Omental fat pad (tissue), 4 donors: ENCODE results near the gene TXNL1. TPM values are rescaled to one million over a fixed set of nuclear protein-coding genes. Genes with fewer than 3 reads are reported as not detected.

ENCODE experiments used
- ATAC-seq: fragments of 150-250 bp; one replicate; pipeline ENCODE4 v1.9.1; 2016; ENCODE audit warnings: mild to moderate bottlenecking, moderate library complexity; ENCODE audit not compliant: low FRiP score
- DNase-seq: peaks from one replicate; pipeline ENCODE4 v3.0.0-alpha.2; 2019; ENCODE audit warnings: low spot score
- total RNA-seq, 4 donors: library from RNA; depleted of rRNA; stranded (reverse); fragments of >200 nt; gene quantifications; one replicate each; pipeline ENCODE4 v1.1.0, GENCODE V29; 2016
- TF ChIP-seq, protein P1 (sequence below), 3 donors: fragments of 450-650 bp; IDR thresholded peaks; one replicate each; pipeline ENCODE4 v1.5.1; 2016 to 2017; ENCODE audit warnings: antibody characterized with exemption in 3 of 3, mild to moderate bottlenecking in 3 of 3, moderate library complexity in 2 of 3

The TXNL1 gene
- total RNA-seq, 4 donors from 2014 or later, result 31.4 to 47.4 (median 41.1) TPM

DNA sequence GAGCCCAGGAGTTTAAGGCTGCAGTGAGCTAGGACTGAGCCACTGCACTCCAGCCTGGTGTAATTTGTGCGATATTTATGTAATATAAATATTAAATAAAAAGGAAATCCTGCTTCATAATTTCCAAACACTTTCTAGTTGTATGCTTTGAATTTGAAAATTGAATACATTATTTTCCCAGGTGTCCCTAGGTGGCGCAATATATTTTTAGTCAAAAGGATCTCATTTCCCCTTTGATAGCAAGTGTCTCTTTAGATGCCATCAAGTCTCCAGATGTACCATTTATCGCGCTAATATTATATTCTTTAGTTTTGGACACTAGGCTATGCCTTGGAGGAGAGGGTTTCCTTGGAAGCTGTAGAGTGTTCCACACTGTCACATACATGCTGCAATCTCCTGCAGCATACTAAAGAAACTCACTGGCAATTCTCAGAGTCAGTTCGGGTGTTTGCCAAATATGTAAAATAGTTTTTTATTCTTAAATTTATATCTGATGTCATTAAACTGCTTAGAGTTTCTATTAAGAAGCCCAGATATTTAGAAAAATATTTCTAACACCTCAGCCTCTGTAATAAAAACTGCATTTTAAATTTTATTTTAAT, 7.1 kb upstream of the TXNL1 start:
- TF ChIP-seq, protein P1, sequence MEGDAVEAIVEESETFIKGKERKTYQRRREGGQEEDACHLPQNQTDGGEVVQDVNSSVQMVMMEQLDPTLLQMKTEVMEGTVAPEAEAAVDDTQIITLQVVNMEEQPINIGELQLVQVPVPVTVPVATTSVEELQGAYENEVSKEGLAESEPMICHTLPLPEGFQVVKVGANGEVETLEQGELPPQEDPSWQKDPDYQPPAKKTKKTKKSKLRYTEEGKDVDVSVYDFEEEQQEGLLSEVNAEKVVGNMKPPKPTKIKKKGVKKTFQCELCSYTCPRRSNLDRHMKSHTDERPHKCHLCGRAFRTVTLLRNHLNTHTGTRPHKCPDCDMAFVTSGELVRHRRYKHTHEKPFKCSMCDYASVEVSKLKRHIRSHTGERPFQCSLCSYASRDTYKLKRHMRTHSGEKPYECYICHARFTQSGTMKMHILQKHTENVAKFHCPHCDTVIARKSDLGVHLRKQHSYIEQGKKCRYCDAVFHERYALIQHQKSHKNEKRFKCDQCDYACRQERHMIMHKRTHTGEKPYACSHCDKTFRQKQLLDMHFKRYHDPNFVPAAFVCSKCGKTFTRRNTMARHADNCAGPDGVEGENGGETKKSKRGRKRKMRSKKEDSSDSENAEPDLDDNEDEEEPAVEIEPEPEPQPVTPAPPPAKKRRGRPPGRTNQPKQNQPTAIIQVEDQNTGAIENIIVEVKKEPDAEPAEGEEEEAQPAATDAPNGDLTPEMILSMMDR (IDR thresholded peaks at IDR 0.05), result no peak
- ATAC-seq (no peak), DNase-seq (no peak)

DNA sequence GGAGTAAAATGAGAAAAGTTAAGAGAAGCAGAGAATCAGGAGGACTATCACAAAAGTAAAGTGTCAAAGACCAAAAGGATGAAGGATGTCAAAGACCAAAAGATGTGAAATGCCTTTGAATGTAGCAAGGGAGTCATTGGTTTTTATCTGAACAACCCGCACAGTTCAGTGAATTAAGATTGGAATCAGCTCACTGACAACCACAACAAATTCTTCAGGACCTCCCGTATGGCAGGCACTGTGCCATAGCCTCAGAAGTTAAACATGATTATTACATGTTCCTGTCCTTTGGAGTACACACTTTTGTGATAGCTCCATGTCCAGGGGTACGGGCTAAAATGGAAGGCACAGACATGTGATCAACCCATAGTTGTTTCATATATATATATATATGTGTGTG, 5.0 kb upstream of the TXNL1 start:
- TF ChIP-seq, protein P1 (IDR thresholded peaks at IDR 0.05), result no peak
- no peak for ATAC-seq
- no peak for DNase-seq

DNA sequence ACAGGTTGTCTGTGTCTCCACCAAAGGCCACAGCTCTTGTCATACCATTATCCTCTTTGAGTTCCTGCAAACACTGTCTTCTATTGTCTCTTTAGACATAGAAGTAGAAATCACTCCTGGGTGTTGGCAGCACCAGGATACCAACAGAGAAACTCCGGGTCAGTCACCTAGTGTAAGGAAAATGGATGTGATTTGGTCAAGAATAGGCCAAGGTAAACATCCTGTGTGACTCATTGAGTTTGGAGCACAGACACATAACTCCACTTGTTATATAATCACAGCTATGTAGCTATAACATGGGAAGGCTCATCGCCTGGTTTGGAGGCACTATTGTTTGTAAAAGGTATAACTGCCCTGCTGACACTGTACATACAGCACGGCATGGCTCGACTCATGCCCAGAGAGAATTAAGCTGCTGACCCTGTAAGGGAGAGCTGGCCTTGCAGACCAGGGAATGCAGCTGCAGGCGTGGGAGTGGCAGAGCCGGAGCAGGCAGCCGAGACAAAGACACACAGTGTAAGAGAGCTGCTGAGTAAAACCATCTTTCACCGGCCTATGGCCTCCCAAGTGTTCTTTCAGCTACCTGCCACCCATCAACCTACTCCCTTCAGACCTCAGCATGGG, 3.4 kb upstream of the TXNL1 start:
- DNase-seq (no peak), ATAC-seq (no peak)
- TF ChIP-seq, protein P1 (IDR thresholded peaks at IDR 0.05), result no peak

DNA sequence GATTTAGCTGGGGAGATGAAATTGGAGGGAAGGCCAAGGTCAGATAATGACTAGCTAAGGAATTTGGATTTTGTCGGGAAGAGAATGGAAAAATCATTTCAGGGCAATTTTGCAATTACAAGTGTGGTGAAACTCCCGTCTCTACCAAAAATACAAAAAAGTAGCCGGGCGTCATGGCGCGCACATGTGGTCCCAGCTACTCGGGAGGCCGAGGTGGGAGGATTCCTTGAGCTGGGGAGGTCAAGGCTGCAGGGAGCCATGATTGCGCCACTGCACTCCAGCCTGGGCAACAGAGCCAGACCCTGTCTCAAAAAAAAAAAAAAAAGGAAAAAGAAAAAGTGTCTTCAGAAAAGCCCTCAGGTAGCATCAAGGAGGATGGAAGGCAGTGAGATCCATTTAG, 1.2 kb upstream of the TXNL1 start:
- ATAC-seq, result no peak
- no peak for DNase-seq
- TF ChIP-seq, protein P1 (IDR thresholded peaks at IDR 0.05), result no peak

DNA sequence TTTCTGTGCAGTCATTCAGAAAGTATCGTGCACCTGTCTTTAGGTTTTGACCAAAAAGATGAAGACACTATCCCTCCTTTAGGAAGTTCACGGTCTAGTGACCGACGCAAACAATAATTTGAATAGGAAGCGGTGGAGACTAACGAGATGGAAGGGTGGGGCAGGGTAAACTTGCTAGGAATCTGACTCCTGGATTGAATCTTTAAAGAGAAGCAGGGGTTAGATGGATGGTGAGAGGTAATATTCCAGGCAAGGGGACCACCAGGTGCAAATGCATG, 651 bp upstream of the TXNL1 start:
- TF ChIP-seq, protein P1 (IDR thresholded peaks at IDR 0.05), result no peak
- no peak for DNase-seq
- ATAC-seq, result no peak

DNA sequence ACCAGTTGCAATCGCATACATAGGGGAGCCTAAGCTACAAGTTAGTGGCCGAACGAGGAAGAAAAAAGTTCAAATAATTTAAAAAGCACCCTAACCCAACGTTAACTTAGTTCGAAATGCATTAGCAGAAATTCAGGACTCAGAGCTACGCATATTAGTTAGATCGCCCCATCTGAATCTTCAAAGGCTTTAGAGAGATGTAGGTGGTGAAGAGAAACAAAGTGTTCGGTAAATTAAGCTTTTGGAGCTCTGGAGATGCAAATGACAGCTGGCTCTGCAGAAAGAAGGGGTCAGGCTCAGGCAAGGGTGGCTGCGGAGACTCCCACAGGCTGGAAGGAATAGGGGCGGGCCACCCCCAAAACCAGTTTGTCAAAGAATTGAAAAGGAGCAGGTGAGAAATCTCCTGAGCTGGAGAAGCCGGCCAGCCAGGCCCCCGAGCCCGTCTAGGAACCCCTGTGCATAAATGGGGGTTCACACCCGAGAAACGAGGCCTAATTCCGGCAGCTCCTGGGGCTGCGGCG, 621 bp downstream of the TXNL1 start:
- DNase-seq, result no peak
- TF ChIP-seq, protein P1 (IDR thresholded peaks at IDR 0.05), result no peak
- peak; percentile 10 for ATAC-seq

DNA sequence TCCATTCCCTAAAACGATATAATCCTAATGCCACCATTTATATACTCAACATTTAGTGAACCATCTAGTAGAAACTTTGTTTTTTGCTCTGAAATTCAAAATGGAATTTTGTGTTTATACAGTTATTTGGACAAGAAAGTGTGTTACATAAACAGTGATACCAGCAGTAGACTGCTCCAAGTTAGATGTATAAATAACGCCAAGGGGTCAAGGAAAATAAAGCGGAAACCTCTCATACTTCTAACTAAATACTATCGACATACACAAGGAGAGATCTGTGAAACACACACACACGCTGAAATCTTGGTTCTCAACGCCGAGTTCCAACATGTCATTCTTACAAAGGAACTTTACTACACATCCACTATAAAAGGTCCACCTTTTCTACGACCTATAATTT, 1.2 kb downstream of the TXNL1 start:
- ATAC-seq (no peak), DNase-seq (no peak)
- TF ChIP-seq, protein P1 (IDR thresholded peaks at IDR 0.05), result no peak
